Glutamatergic neuron (in vitro differentiated cells): ENCODE data around the gene CHST11. TPM values are rescaled to one million over a fixed set of nuclear protein-coding genes. Genes with fewer than 3 reads are reported as not detected.

Experiments used
- DNase-seq: peaks from one replicate; pipeline ENCODE4 v3.0.0; 2022
- H3K27ac Mint-ChIP-seq: one replicate; pipeline ENCODE4 v1.8.0; 2020; ENCODE audit warnings: mild to moderate bottlenecking, mixed read lengths, inconsistent platforms; ENCODE audit not compliant: unreplicated experiment
- H3K27me3 Mint-ChIP-seq: one replicate; pipeline ENCODE4 v1.8.0; 2020; ENCODE audit warnings: mild to moderate bottlenecking, moderate library complexity, mixed read lengths, inconsistent platforms; ENCODE audit not compliant: unreplicated experiment
- H3K36me3 Mint-ChIP-seq: one replicate; pipeline ENCODE4 v1.8.0; 2020; ENCODE audit warnings: mild to moderate bottlenecking, mixed read lengths, inconsistent platforms; ENCODE audit not compliant: unreplicated experiment
- H3K4me1 Mint-ChIP-seq: one replicate; pipeline ENCODE4 v1.8.0; 2020; ENCODE audit warnings: mild to moderate bottlenecking, low read depth, mixed read lengths, inconsistent platforms; ENCODE audit not compliant: unreplicated experiment
- H3K4me3 Mint-ChIP-seq: one replicate; pipeline ENCODE4 v1.8.0; 2020; ENCODE audit warnings: mild to moderate bottlenecking, mixed read lengths, inconsistent platforms; ENCODE audit not compliant: unreplicated experiment
- H3K9me3 Mint-ChIP-seq: one replicate; pipeline ENCODE4 v1.8.0; 2020; ENCODE audit warnings: mild to moderate bottlenecking, moderate library complexity, mixed read lengths, inconsistent platforms; ENCODE audit not compliant: unreplicated experiment
- CTCF ChIP-seq: fragments of 200-600 bp; sonication (generic); IDR thresholded peaks from one replicate; pipeline ENCODE4 v1.5.0; 2021; ENCODE audit not compliant: partially characterized antibody, unreplicated experiment
- microRNA-seq: library from miRNA; unstranded; fragments of <30 nt; microRNA quantifications from one replicate; pipeline ENCODE4, GENCODE V29; 2020; ENCODE audit not compliant: unreplicated experiment
- total RNA-seq: library from RNA; stranded (reverse); fragmentation: NEBNext Ultra II Directional; extraction: Animal tissue kit (Norgen Biotek cat#: 25700); gene quantifications from one replicate; pipeline ENCODE4 v1.2.1, GENCODE V29; 2021; ENCODE audit not compliant: unreplicated experiment

CHST11 gene
- total RNA-seq, 1 donor from 2014 or later: 11.5 TPM

- DNase-seq: no peak
- no peaks in the 10 kb centered on the region for H3K27me3 Mint-ChIP-seq
- no peaks in the 10 kb centered on the region for H3K36me3 Mint-ChIP-seq
- TF ChIP-seq CTCF: no peak
- no peaks in the 10 kb centered on the region for H3K4me1 Mint-ChIP-seq
- no peak overlapping the region for H3K27ac Mint-ChIP-seq
- no peaks in the 10 kb centered on the region for H3K9me3 Mint-ChIP-seq
- H3K4me3 Mint-ChIP-seq: no peak overlapping the region
These were observed 353.1 kb downstream of the CHST11 start for GRCh38 chr12:104809706-104810385.

Small RNAs within 50 kb of the gene (microRNA-seq; reads per million reads assigned to microRNA genes)
- 2.3 reads per million, percentile 16 among the genes with 10 or more reads in this experiment for gene MIR3922

Other genes with a start within 250 kb of the CHST11 start
- 81.1 TPM for gene TXNRD1, start 241.2 kb upstream of the CHST11 start, total RNA-seq
- gene EID3, start 153.2 kb upstream of the CHST11 start, total RNA-seq: 3.7 TPM